Measurements from ENCODE around the gene SPEF1.

DNA sequence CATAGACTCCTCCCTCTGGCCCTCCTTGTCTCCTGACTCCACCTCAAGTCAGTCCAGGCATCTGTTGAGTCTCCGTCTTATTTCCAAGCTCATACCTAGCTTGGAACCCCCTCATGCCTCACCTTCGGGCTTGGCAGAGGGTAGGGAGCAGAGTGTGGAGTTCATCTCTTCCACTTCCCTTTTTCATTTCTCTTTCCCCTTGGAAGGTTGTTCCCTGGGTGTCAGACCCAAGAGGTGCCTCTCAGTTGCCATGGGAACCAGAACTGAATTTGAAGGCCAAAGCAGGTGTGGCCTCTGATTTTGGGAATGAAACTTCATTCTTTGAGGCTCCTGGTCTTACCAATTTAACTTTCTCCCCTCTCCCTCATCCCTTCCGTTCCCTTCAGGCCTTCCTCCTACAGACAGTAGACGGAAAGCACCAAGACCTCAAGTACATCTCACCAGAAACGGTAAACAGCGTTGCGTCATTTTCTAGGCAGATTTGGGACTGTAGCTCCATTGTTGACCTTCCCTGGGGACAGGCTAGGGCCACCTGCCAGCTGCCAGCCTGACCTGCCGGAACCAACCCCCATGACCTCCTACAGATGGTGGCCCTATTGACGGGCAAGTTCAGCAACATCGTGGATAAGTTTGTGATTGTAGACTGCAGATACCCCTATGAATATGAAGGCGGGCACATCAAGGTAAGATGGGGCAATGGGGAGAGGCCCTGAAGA, 21.4 kb upstream of the SPEF1 start:
- TF ChIP-seq, protein P1, sequence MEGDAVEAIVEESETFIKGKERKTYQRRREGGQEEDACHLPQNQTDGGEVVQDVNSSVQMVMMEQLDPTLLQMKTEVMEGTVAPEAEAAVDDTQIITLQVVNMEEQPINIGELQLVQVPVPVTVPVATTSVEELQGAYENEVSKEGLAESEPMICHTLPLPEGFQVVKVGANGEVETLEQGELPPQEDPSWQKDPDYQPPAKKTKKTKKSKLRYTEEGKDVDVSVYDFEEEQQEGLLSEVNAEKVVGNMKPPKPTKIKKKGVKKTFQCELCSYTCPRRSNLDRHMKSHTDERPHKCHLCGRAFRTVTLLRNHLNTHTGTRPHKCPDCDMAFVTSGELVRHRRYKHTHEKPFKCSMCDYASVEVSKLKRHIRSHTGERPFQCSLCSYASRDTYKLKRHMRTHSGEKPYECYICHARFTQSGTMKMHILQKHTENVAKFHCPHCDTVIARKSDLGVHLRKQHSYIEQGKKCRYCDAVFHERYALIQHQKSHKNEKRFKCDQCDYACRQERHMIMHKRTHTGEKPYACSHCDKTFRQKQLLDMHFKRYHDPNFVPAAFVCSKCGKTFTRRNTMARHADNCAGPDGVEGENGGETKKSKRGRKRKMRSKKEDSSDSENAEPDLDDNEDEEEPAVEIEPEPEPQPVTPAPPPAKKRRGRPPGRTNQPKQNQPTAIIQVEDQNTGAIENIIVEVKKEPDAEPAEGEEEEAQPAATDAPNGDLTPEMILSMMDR (IDR thresholded peaks at IDR 0.05), result no peak
- no peak for TF ChIP-seq POLR2A (IDR thresholded peaks at IDR 0.05)
